PC-9 (cell line): ENCODE results near the gene PRR29.

Source experiments
- CTCF ChIP-seq: fragments of 200-600 bp; sonication (generic); conservative IDR thresholded peaks from 2 replicates; pipeline ENCODE4 v1.6.1; 2017; ENCODE audit warnings: mixed run types, antibody characterized with exemption, mild to moderate bottlenecking, moderate library complexity
- EZH2 ChIP-seq: fragments of 200-600 bp; sonication (generic); IDR thresholded peaks from 2 replicates; pipeline ENCODE4 v1.8.0; 2017; ENCODE audit warnings: antibody characterized with exemption, low read depth

GRCh38 chr17:64045176-64045575 is 47.0 kb downstream of the PRR29 start:
- TF ChIP-seq CTCF: no peak
- no peak for TF ChIP-seq EZH2
